Measurements from ENCODE around the gene SLC25A23.

SLC25A23 gene

GRCh38 chr19:6481541-6482342 lies 22.1 kb upstream of the SLC25A23 start, which contains the start of gene DENND1C:
DENND1C (minus strand) TSS chr19:6481787; CDS start chr19:6481695, 92 bp downstream.
- peak; percentile 65 for DNase-seq

GRCh38 chr19:6480848-6481415 lies 21.3 kb upstream of the SLC25A23 start:
- no peak for DNase-seq

- DNase-seq = no peak
Measured at GRCh38 chr19:6479836-6480398, 20.3 kb upstream of the SLC25A23 start.

GRCh38 chr19:6478815-6479214 lies 19.2 kb upstream of the SLC25A23 start:
- no peak for DNase-seq

- DNase-seq = no peak
Measured at GRCh38 chr19:6476896-6477431, 17.4 kb upstream of the SLC25A23 start.

GRCh38 chr19:6476155-6476895 lies 16.7 kb upstream of the SLC25A23 start:
- peak; percentile 80 for DNase-seq

GRCh38 chr19:6475321-6476108 lies 15.9 kb upstream of the SLC25A23 start:
- DNase-seq = no peak

GRCh38 chr19:6473647-6474046 lies 14.1 kb upstream of the SLC25A23 start:
- DNase-seq = no peak

- DNase-seq = no peak
Measured at GRCh38 chr19:6472713-6473112, 13.1 kb upstream of the SLC25A23 start.

GRCh38 chr19:6471076-6471475 lies 11.5 kb upstream of the SLC25A23 start:
- no peak for DNase-seq

GRCh38 chr19:6470173-6470572 lies 10.6 kb upstream of the SLC25A23 start:
- DNase-seq = no peak

- no peak for DNase-seq
Measured at GRCh38 chr19:6467384-6467783, 7.8 kb upstream of the SLC25A23 start.

- DNase-seq = no peak
Measured at GRCh38 chr19:6466526-6467248, 7.1 kb upstream of the SLC25A23 start.

GRCh38 chr19:6465663-6466062 lies 6.1 kb upstream of the SLC25A23 start:
- DNase-seq = no peak

- no peak for DNase-seq
Measured at GRCh38 chr19:6465006-6465405, 5.4 kb upstream of the SLC25A23 start.

GRCh38 chr19:6464070-6464873 lies 4.7 kb upstream of the SLC25A23 start, which contains the start of gene CRB3:
CRB3 (plus strand) TSS chr19:6464271; CDS start chr19:6464702, 431 bp downstream.
- no peak for DNase-seq

GRCh38 chr19:6460099-6460884 lies 700 bp upstream of the SLC25A23 start:
- DNase-seq = peak; percentile 98

GRCh38 chr19:6458695-6459261 lies 814 bp downstream of the SLC25A23 start:
- DNase-seq = no peak

GRCh38 chr19:6457958-6458694 lies 1.5 kb downstream of the SLC25A23 start:
- no peak for DNase-seq

Data from stimulated activated CD4-positive, alpha-beta T cell treated with anti-CD3 and anti-CD28 coated beads, Interleukin-1b, Interleukin-23, amount 100 ng/mL, for 48 hours (primary cell).